Measurements from ENCODE around the gene ZNF700.

DNA sequence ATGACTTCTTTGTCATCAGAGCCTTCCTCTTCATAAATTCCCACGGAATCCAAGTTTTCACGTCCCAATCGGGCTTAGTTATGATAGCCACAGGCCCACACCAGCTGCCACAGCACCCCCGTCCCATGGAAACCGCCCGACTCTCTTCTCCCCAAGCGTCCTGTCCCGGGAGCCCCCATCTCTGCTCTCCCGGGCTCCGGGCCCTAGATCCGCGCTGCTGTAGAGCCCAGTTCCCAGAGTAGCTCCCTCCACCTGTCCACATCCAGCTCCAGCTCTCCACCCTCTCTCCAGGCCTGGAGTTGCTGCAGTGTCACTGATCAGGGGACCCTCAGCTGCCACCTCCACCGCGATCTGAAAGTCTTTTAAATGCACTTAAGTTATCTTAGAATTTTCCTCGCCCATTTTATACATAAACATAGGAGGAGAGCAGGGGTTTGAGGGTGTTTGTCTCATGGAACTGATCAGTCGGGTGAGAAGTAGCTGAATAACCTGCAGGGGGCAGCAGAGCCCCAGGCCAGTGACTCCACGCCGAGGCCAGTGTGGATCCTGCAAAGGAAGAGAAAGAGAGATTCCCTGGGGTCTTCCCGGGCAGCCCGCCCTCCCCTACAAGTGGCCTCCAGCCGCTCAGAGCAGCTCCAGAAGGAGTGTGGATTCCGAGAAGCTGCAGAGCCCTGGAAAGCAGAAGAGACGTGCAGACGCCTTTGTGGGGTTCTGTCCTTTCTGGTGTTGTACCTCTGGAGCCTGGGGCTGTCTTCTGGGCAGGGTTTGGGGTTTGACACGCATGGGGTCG, 38.9 kb downstream of the ZNF700 start:
- TF ChIP-seq, protein P1, sequence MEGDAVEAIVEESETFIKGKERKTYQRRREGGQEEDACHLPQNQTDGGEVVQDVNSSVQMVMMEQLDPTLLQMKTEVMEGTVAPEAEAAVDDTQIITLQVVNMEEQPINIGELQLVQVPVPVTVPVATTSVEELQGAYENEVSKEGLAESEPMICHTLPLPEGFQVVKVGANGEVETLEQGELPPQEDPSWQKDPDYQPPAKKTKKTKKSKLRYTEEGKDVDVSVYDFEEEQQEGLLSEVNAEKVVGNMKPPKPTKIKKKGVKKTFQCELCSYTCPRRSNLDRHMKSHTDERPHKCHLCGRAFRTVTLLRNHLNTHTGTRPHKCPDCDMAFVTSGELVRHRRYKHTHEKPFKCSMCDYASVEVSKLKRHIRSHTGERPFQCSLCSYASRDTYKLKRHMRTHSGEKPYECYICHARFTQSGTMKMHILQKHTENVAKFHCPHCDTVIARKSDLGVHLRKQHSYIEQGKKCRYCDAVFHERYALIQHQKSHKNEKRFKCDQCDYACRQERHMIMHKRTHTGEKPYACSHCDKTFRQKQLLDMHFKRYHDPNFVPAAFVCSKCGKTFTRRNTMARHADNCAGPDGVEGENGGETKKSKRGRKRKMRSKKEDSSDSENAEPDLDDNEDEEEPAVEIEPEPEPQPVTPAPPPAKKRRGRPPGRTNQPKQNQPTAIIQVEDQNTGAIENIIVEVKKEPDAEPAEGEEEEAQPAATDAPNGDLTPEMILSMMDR (optimal IDR thresholded peaks at IDR 0.05 in 1 of 3, IDR thresholded peaks at IDR 0.05 in 1 of 3, conservative IDR thresholded peaks at IDR 0.05 in 1 of 3; ENCODE audit: extremely low read depth in 1 of 3, insufficient read depth in 2 of 3, low read length in 3 of 3), result peak; percentile 64 to 81 (median 79)
- TF ChIP-seq EZH2 (IDR thresholded peaks at IDR 0.05; ENCODE audit: low read length), result no peak
